Neuronal stem cell (in vitro differentiated cells): ENCODE data around the gene DDX27. TPM values are rescaled to one million over a fixed set of nuclear protein-coding genes. Genes with fewer than 3 reads are reported as not detected.

Experiments
- DNase-seq: peaks from one replicate; pipeline ENCODE4 v3.0.0-alpha.2; 2013; ENCODE audit warnings: low spot score
- H2AFZ ChIP-seq: one replicate; pipeline ENCODE4 v1.6.1; 2013; ENCODE audit warnings: mild to moderate bottlenecking, low read length, inconsistent platforms
- H2AK5ac ChIP-seq: 2 replicates; pipeline ENCODE4 v1.6.1; 2013; ENCODE audit warnings: low read depth, mild to moderate bottlenecking, inconsistent platforms, low read length, moderate library complexity, mixed read lengths
- H2BK120ac ChIP-seq: 2 replicates; pipeline ENCODE4 v1.6.1; 2013; ENCODE audit warnings: low read depth, mild to moderate bottlenecking, inconsistent platforms, low read length, moderate library complexity, mixed read lengths
- H2BK12ac ChIP-seq: one replicate; pipeline ENCODE4 v1.6.1; 2013; ENCODE audit warnings: low read length, inconsistent platforms
- H2BK15ac ChIP-seq: 2 replicates; pipeline ENCODE4 v1.6.1; 2013; ENCODE audit warnings: mild to moderate bottlenecking, low read length, inconsistent platforms, mixed read lengths
- H2BK5ac ChIP-seq: one replicate; pipeline ENCODE4 v1.6.1; 2013; ENCODE audit warnings: inconsistent platforms, mild to moderate bottlenecking, low read length, moderate library complexity
- H3K14ac ChIP-seq: one replicate; pipeline ENCODE4 v1.6.1; 2013; ENCODE audit warnings: low read length, inconsistent platforms
- H3K18ac ChIP-seq: 2 replicates; pipeline ENCODE4 v1.6.1; 2013; ENCODE audit warnings: low read length, inconsistent platforms
- H3K23ac ChIP-seq: 2 replicates; pipeline ENCODE4 v1.6.1; 2013; ENCODE audit warnings: low read depth, mild to moderate bottlenecking, mixed read lengths, low read length, inconsistent platforms; ENCODE audit not compliant: poor library complexity
- H3K27ac ChIP-seq: replicated peaks from 3 replicates; pipeline ENCODE4 v1.5.1; 2013; ENCODE audit warnings: low read length, inconsistent platforms
- H3K27me3 ChIP-seq, 3 experiments: 2 replicates each; pipeline ENCODE4 v1.6.1; 2013; ENCODE audit warnings: low read length in 3 of 3, mild to moderate bottlenecking in 2 of 3, inconsistent platforms in 1 of 3, low read depth in 1 of 3, mixed read lengths in 1 of 3, moderate library complexity in 1 of 3; ENCODE audit not compliant: control insufficient read depth in 3 of 3, insufficient read depth in 3 of 3
- H3K36me3 ChIP-seq, 2 donors: replicated peaks in 1 of 2; 2 replicates each; pipeline ENCODE4 v1.6.1; 2013; ENCODE audit warnings: low read length in 2 of 2; ENCODE audit not compliant: control insufficient read depth in 2 of 2, insufficient read depth in 2 of 2
- H3K4ac ChIP-seq: 2 replicates; pipeline ENCODE4 v1.6.1; 2013; ENCODE audit warnings: inconsistent platforms, mild to moderate bottlenecking, low read length, moderate library complexity
- H3K4me1 ChIP-seq, 2 donors: 1 replicate in 1 of 2; 2 replicates in 1 of 2; pipeline ENCODE4 v1.6.1; 2013; ENCODE audit warnings: low read length in 2 of 2, low read depth in 1 of 2; ENCODE audit not compliant: control insufficient read depth in 2 of 2, insufficient read depth in 1 of 2
- H3K4me2 ChIP-seq: one replicate; pipeline ENCODE4 v1.6.1; 2013; ENCODE audit warnings: mild to moderate bottlenecking, low read length, inconsistent platforms; ENCODE audit not compliant: insufficient read depth, poor library complexity, severe bottlenecking
- H3K4me3 ChIP-seq, 2 donors: 2 replicates each; pipeline ENCODE4 v1.5.1; 2013; ENCODE audit warnings: low read length in 2 of 2, mild to moderate bottlenecking in 2 of 2, inconsistent platforms in 1 of 2, moderate library complexity in 1 of 2
- H3K79me1 ChIP-seq: one replicate; pipeline ENCODE4 v1.6.1; 2013; ENCODE audit warnings: low read depth, mild to moderate bottlenecking, inconsistent platforms, low read length, moderate library complexity
- H3K9ac ChIP-seq: one replicate; pipeline ENCODE4 v1.6.1; 2013; ENCODE audit warnings: mild to moderate bottlenecking, low read depth, low read length, inconsistent platforms; ENCODE audit not compliant: poor library complexity
- H3K9me3 ChIP-seq, 2 donors: replicated peaks in 1 of 2; 2 replicates each; pipeline versions ENCODE3 to v1.6.1; 2013; ENCODE audit warnings: low read length in 2 of 2, mild to moderate bottlenecking in 2 of 2, inconsistent platforms in 1 of 2, low read depth in 1 of 2, mixed read lengths in 1 of 2, moderate library complexity in 1 of 2; ENCODE audit not compliant: control insufficient read depth in 2 of 2, insufficient read depth in 1 of 2
- H4K8ac ChIP-seq: one replicate; pipeline ENCODE4 v1.6.1; 2013; ENCODE audit warnings: low read depth, mild to moderate bottlenecking, inconsistent platforms, low read length, moderate library complexity
- H4K91ac ChIP-seq: one replicate; pipeline ENCODE4 v1.6.1; 2013; ENCODE audit warnings: low read length, low read depth, mild to moderate bottlenecking, inconsistent platforms; ENCODE audit not compliant: poor library complexity
- WGBS, 2 donors: extraction: QIAGEN DNeasy Blood & Tissue Kit; methylation state at CpG; one replicate each; pipeline ENCODE4 v1.1.7; 2013; ENCODE audit warnings: missing lambda C conversion rate in 2 of 2, mixed read lengths in 1 of 2; ENCODE audit not compliant: insufficient read length in 2 of 2, insufficient replicate concordance in 1 of 2; ENCODE audit errors: extremely low coverage in 2 of 2; 5-methylcytosine and 5-hydroxymethylcytosine counted together
- polyA plus RNA-seq, 2 experiments: library from polyadenylated mRNA; stranded (reverse); fragments of 200-250 nt; gene quantifications; one replicate each; pipeline ENCODE4 v1.2.3, GENCODE V29; 2013

Gene DDX27, protein sequence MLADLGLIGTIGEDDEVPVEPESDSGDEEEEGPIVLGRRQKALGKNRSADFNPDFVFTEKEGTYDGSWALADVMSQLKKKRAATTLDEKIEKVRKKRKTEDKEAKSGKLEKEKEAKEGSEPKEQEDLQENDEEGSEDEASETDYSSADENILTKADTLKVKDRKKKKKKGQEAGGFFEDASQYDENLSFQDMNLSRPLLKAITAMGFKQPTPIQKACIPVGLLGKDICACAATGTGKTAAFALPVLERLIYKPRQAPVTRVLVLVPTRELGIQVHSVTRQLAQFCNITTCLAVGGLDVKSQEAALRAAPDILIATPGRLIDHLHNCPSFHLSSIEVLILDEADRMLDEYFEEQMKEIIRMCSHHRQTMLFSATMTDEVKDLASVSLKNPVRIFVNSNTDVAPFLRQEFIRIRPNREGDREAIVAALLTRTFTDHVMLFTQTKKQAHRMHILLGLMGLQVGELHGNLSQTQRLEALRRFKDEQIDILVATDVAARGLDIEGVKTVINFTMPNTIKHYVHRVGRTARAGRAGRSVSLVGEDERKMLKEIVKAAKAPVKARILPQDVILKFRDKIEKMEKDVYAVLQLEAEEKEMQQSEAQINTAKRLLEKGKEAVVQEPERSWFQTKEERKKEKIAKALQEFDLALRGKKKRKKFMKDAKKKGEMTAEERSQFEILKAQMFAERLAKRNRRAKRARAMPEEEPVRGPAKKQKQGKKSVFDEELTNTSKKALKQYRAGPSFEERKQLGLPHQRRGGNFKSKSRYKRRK
- polyA plus RNA-seq (2013, experiment 1 of 2): 33.9 TPM
- polyA plus RNA-seq (2013, experiment 2 of 2): 33.5 TPM

DNA sequence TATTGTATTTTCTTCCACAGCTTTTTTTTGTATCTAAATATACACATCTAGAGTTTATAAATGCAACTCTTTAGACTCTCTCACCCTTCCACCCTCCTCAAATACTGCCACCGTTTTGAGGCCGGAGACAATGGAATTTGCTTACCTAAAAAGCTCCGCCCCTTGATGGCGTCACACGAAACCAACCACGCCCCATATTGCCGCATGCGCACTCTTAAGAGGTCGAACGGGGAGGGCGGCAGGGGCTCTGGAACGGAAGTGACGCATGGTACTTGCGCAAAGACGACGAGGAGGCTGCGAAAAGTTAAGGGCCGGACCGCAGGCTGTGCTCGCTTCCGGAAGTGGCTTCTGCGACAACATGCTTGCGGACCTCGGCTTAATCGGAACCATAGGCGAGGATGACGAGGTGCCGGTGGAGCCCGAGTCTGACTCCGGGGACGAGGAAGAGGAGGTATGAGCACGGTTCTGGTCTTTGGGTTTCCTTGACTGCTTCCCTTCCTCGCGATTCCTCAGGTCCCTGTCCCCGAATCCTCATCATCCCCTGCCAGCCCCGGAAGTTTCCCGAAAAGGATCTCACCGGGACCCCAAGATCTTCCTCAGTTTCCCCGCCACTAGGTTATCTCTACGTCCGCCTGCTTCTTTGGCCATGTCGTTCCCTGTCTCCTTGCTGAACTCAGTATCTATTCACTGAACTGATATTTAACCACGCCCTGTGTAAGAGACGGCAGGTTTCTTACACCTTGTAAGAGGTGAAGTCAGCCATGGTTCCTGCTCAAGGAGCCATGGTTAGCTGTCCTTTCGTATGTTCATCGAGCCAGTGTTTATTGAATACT, at the start of gene DDX27:
TSS of gene DDX27 (plus strand) at position 326 of the 833 bp plus-strand sequence. CDS start at position 359, 33 bp downstream.
- Histone ChIP-seq H2BK5ac (peak within 1 kb of the TSS; percentile 19), H4K91ac (no peak within 1 kb of the TSS), H3K27ac (no peak within 1 kb of the TSS), H3K4me1 (peaks cover 4 to 6% of the 10 kb centered on the region in 2 donors), H2BK12ac (no peak within 1 kb of the TSS), H3K9me3 (peaks cover 0 to 2% of the 10 kb centered on the region in 2 donors), H3K14ac (no peak within 1 kb of the TSS), H3K27me3 (no peaks in the 10 kb centered on the region), H4K8ac (no peak within 1 kb of the TSS), H2BK15ac (no peak within 1 kb of the TSS), H2BK120ac (no peak within 1 kb of the TSS), H2AFZ (peak within 1 kb of the TSS; percentile 90), H3K4me2 (peak within 1 kb of the TSS; percentile 77), H3K4ac (no peak within 1 kb of the TSS), H3K4me3 (peak within 1 kb of the TSS; percentile 82 to 91), H2AK5ac (no peak within 1 kb of the TSS), H3K9ac (peak within 1 kb of the TSS; percentile 75), H3K36me3 (peaks cover 17 to 28% of the 10 kb centered on the region in 2 donors), H3K79me1 (peaks cover 8% of the 10 kb centered on the region), H3K18ac (peak within 1 kb of the TSS; percentile 36), H3K23ac (no peak within 1 kb of the TSS)
- peak; percentile 99 for DNase-seq
- WGBS, 2 donors: no CpG with 5 or more reads among the region's 46 CpGs

DNA sequence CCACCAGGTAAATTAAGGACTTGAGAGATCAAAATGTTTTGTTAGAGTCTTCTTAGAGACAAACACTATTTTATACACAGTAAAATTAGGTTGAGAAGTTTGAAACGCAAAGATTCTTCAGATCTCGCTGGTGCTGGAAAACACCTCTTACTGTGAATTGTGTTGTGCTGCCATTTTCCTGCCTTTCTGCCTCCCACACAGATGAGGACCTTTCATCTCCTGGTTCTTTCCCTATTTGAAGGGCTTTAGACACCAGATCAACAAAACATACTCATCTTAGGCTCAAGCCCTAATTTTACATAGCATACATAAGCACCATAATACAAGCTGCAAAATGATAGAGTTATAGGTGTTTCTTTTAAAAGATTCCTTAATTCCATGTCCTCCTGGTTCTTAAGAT, 49.7 kb upstream of the DDX27 start:
- Histone ChIP-seq H2BK120ac (no peak overlapping the region), H4K8ac (no peak overlapping the region), H2BK12ac (no peak overlapping the region), H3K4ac (no peak overlapping the region), H2AK5ac (no peak overlapping the region), H3K4me3 (no peak overlapping the region), H4K91ac (no peak overlapping the region), H3K23ac (no peak overlapping the region), H3K27ac (no peak overlapping the region), H3K9me3 (no peaks in the 10 kb centered on the region), H2BK5ac (no peak overlapping the region), H3K4me1 (peaks cover 0 to 5% of the 10 kb centered on the region in 2 donors), H3K14ac (no peak overlapping the region), H2BK15ac (no peak overlapping the region), H3K27me3 (no peaks in the 10 kb centered on the region), H3K36me3 (peaks cover 5 to 54% of the 10 kb centered on the region in 2 donors), H3K18ac (no peak overlapping the region), H3K4me2 (no peak overlapping the region), H3K9ac (no peak overlapping the region), H3K79me1 (peaks cover 4% of the 10 kb centered on the region), H2AFZ (no peak overlapping the region)
- no peak for DNase-seq
- WGBS, 2 donors: no CpG with 5 or more reads among the region's 2 CpGs

DNA sequence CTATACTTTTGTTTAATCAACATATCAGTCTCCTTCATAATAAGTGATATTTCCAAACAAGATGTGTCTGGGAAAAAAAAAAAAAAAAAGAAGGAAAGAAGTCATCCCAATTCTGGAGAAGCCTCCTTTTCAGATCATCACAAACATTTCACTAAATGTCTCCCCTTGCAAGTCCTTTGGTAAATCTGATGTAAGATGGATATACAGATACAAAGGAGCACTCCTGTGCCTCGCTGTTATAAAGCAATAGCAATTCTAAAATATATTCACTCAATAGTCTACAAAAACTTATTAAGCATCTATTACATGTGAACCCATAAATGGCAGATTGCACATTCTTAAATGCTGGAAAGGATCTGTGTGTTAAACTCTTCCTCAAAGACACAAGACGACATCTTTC, 48.5 kb upstream of the DDX27 start:
- H2BK12ac ChIP-seq: no peak overlapping the region
- H4K8ac ChIP-seq: no peak overlapping the region
- WGBS, 2 donors: no CpG with 5 or more reads among the region's 2 CpGs
- peaks cover 0 to 5% of the 10 kb centered on the region in 2 donors for H3K4me1 ChIP-seq
- H3K9me3 ChIP-seq: no peaks in the 10 kb centered on the region
- H3K4me3 ChIP-seq: no peak overlapping the region
- no peak overlapping the region for H3K14ac ChIP-seq
- H3K27me3 ChIP-seq: no peaks in the 10 kb centered on the region
- H2BK5ac ChIP-seq: no peak overlapping the region
- H4K91ac ChIP-seq: no peak overlapping the region
- H2BK120ac ChIP-seq: no peak overlapping the region
- no peak overlapping the region for H3K18ac ChIP-seq
- H3K23ac ChIP-seq: no peak overlapping the region
- DNase-seq: no peak
- H3K27ac ChIP-seq: no peak overlapping the region
- H3K9ac ChIP-seq: no peak overlapping the region
- no peak overlapping the region for H2BK15ac ChIP-seq
- peaks cover 5 to 44% of the 10 kb centered on the region in 2 donors for H3K36me3 ChIP-seq
- H3K4me2 ChIP-seq: no peak overlapping the region
- peaks cover 2% of the 10 kb centered on the region for H3K79me1 ChIP-seq
- no peak overlapping the region for H2AFZ ChIP-seq
- no peak overlapping the region for H2AK5ac ChIP-seq
- no peak overlapping the region for H3K4ac ChIP-seq
